K562 (cell line): ENCODE measurements around the gene DIPK1A. TPM values are rescaled to one million over a fixed set of nuclear protein-coding genes. Genes with fewer than 3 reads are reported as not detected.
A peak's percentile ranks its signal among the peaks of the same experiment; 100 is the strongest.

ENCODE experiments used
- C11orf30 ChIP-seq: fragments of 450-650 bp; IDR thresholded peaks from 2 replicates; pipeline ENCODE4 v1.6.1; 2016; ENCODE audit warnings: low read depth, mild to moderate bottlenecking
- CBFB ChIP-seq: sonication (generic); formaldehyde crosslinking; IDR thresholded peaks from 2 replicates; pipeline ENCODE4 v1.4.0; 2020; ENCODE audit warnings: mild to moderate bottlenecking, missing genetic modification reagents
- FOXP4 ChIP-seq: sonication (generic); formaldehyde crosslinking; IDR thresholded peaks from 2 replicates; pipeline ENCODE4 v1.8.0; 2022; ENCODE audit warnings: mild to moderate bottlenecking, missing genetic modification reagents, borderline replicate concordance
- HCFC1 ChIP-seq: IDR thresholded peaks from 2 replicates; pipeline ENCODE4 v1.6.1; 2012; ENCODE audit warnings: low read depth, low read length, improper control_type of control experiment
- MBD1 ChIP-seq: fragments of 250-450 bp; sonication (Bioruptor Pico); IDR thresholded peaks from 2 replicates; pipeline ENCODE4 v1.8.0; 2022; ENCODE audit warnings: inconsistent platforms
- MEIS2 ChIP-seq: fragments of 450-650 bp; IDR thresholded peaks from 2 replicates; pipeline ENCODE4 v1.6.1; 2014; ENCODE audit warnings: mild to moderate bottlenecking; ENCODE audit not compliant: partially characterized antibody
- PKNOX1 ChIP-seq: fragments of 450-650 bp; IDR thresholded peaks from 2 replicates; pipeline ENCODE4 v1.6.1; 2016
- RUNX1 ChIP-seq: sonication (generic); IDR thresholded peaks from 2 replicates; pipeline ENCODE4 v1.6.1; 2016; ENCODE audit warnings: antibody characterized with exemption, low read depth
- SMAD4 ChIP-seq: fragments of 250-450 bp; sonication (Bioruptor Pico); conservative IDR thresholded peaks from 2 replicates; pipeline ENCODE4 v1.8.0; 2021; ENCODE audit warnings: inconsistent platforms, mild to moderate bottlenecking, moderate library complexity
- STAG1 ChIP-seq: sonication (generic); formaldehyde crosslinking; IDR thresholded peaks from 2 replicates; pipeline ENCODE4 v1.5.0; 2020; ENCODE audit warnings: missing genetic modification reagents, borderline replicate concordance
- ZNF121 ChIP-seq: sonication (generic); formaldehyde crosslinking; conservative IDR thresholded peaks from 2 replicates; pipeline ENCODE4 v1.8.0; 2022; ENCODE audit warnings: missing genetic modification reagents
- polyA plus RNA-seq, 8 experiments: library from polyadenylated mRNA; depleted of rRNA in 4 of 8; stranded (reverse) in 5 of 8; unstranded in 3 of 8; fragments of >200 nt; fragmentation: Nextera tagmentation in 2 of 8; fragmentation: Illumina TruSeq in 1 of 8; extraction: Ambion mirVana in 2 of 8; extraction: Trizol in 1 of 8; gene quantifications; 2 replicates each; pipeline versions ENCODE4 v1.2.1 to v1.2.3, GENCODE V29; 2011 to 2014; ENCODE audit warnings: inconsistent platforms in 1 of 8, missing spikeins in 1 of 8
- total RNA-seq, 7 experiments: library from RNA; depleted of rRNA in 6 of 7; stranded (reverse); fragments of >200 nt in 6 of 7; fragmentation: Illumina TruSeq in 2 of 7; extraction: Trizol in 2 of 7; gene quantifications; 2 replicates each; pipeline versions ENCODE4 v1.2.1 to v1.2.3, GENCODE V29; 2011 to 2021; ENCODE audit warnings: low replicate concordance in 1 of 7
- TF ChIP-seq, protein P1 (sequence below), 2 experiments: fragments of 450-650 bp; IDR thresholded peaks; 2 replicates each; pipeline ENCODE4 v1.6.1; 2016; ENCODE audit warnings: mild to moderate bottlenecking in 2 of 2, borderline replicate concordance in 1 of 2, low read depth in 1 of 2, moderate library complexity in 1 of 2

The DIPK1A gene
- total and polyA plus RNA-seq, 9 of the 15 experiments (the other 6 are each of a cell fraction or from before 2014, with no cell fraction given): 0.54 to 2.5 (median 1.3) TPM

- TF ChIP-seq, protein P1, sequence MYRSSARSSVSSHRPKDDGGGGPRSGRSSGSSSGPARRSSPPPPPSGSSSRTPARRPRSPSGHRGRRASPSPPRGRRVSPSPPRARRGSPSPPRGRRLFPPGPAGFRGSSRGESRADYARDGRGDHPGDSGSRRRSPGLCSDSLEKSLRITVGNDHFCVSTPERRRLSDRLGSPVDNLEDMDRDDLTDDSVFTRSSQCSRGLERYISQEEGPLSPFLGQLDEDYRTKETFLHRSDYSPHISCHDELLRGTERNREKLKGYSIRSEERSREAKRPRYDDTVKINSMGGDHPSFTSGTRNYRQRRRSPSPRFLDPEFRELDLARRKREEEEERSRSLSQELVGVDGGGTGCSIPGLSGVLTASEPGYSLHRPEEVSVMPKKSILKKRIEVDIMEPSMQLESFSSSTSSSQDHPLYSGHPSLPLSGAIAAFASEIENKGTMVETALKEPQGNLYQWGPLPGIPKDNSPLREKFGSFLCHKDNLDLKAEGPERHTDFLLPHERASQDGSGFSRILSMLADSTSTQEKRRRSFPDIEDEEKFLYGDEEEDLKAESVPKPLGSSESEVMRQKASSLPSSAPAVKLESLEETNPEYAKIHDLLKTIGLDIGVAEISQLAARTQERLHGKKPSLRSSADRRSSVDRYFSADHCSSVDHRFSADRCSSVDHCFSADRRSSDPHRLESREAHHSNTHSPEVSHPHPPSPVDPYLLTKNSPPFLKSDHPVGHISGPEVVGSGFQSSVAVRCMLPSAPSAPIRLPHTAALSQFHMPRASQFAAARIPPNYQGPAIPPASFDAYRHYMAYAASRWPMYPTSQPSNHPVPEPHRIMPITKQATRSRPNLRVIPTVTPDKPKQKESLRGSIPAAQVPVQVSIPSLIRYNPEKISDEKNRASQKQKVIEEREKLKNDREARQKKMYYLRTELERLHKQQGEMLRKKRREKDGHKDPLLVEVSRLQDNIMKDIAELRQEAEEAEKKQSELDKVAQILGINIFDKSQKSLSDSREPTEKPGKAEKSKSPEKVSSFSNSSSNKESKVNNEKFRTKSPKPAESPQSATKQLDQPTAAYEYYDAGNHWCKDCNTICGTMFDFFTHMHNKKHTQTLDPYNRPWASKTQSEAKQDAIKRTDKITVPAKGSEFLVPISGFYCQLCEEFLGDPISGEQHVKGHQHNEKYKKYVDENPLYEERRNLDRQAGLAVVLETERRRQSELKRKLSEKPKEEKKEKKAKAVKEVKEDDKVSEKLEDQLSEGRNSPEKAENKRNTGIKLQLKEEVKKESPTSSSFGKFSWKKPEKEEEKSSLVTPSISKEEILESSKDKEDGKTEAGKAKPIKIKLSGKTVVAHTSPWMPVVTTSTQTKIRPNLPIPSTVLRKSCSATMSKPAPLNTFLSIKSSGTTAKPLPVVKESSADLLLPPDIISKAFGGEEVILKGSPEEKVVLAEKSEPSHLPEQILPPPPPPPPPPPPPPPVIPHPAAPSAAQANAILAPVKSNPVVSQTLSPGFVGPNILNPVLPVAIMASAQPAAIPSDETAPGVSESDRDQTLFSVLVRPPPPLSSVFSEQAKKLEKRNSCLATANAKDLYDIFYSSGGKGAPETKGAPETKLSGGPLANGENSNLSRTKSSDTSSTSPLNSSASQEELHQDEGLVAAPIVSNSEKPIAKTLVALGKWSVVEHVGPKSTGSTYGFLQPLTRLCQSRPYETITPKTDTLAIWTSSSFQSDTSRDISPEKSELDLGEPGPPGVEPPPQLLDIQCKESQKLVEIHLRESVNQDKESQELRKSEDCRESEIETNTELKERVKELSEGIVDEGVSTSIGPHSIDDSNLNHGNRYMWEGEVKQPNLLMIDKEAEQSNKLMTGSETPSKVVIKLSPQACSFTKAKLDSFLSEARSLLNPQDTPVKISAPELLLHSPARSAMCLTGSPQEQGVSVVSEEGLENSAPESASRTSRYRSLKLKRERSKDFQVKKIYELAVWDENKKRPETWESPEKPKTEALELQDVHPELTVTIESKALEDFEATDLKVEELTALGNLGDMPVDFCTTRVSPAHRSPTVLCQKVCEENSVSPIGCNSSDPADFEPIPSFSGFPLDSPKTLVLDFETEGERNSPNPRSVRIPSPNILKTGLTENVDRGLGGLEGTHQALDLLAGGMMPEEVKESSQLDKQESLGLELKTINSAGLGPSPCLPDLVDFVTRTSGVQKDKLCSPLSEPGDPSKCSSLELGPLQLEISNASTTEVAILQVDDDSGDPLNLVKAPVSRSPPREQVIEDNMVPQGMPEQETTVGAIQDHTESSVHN (IDR thresholded peaks at IDR 0.05; ENCODE audit: borderline replicate concordance in 1 of 2, low read depth in 1 of 2): no peak
- TF ChIP-seq MEIS2 (peak; percentile 31), MBD1 (CRISPR knock-in tag) (no peak), CBFB (CRISPR knock-in tag) (no peak), HCFC1 (no peak), RUNX1 (no peak), ZNF121 (no peak), FOXP4 (CRISPR knock-in tag) (no peak), SMAD4 (no peak), C11orf30 (0 out of 2 replicates have a peak, but pooled peaks have one; percentile 8), STAG1 (CRISPR knock-in tag) (no peak), PKNOX1 (peak; percentile 65)
Measured at GRCh38 chr1:92877792-92878191, 83.5 kb downstream of the DIPK1A start (continued).
